Fibroblast of lung (primary cell): ENCODE measurements around the gene NUMBL.

Experiments used
- CTCF ChIP-seq, 2 donors: IDR thresholded peaks in 1 of 2; conservative IDR thresholded peaks in 1 of 2; 1 replicate in 1 of 2; 2 replicates in 1 of 2; pipeline ENCODE4 v1.5.1; 2011 to 2012; ENCODE audit warnings: low read length in 2 of 2, control low read depth in 1 of 2, inconsistent platforms in 1 of 2, low read depth in 1 of 2, mild to moderate bottlenecking in 1 of 2
- EZH2 ChIP-seq: IDR thresholded peaks from 2 replicates; pipeline ENCODE4 v1.5.1; 2012; ENCODE audit warnings: low read length, control low read depth, mild to moderate bottlenecking; ENCODE audit errors: missing control alignments

- TF ChIP-seq CTCF (conservative IDR thresholded peaks at IDR 0.05 in 1 of 2, IDR thresholded peaks at IDR 0.05 in 1 of 2; ENCODE audit: low read depth in 1 of 2, low read length in 2 of 2), result no peak
- TF ChIP-seq EZH2, result no peak
These were observed 59.8 kb downstream of the NUMBL start for GRCh38 chr19:40630571-40631160.
